K562 (cell line): Measurements from ENCODE around the gene AIFM3. TPM values are rescaled to one million over a fixed set of nuclear protein-coding genes. Genes with fewer than 3 reads are reported as not detected.

ENCODE experiments used
- GABPB2 ChIP-seq: fragments of 250-450 bp; sonication (Bioruptor Pico); conservative IDR thresholded peaks from 2 replicates; pipeline ENCODE4 v1.5.1; 2021; ENCODE audit warnings: mild to moderate bottlenecking
- HNRNPLL ChIP-seq: fragments of 200-400 bp; formaldehyde crosslinking; IDR thresholded peaks from 2 replicates; pipeline ENCODE4 v1.6.1; 2017; ENCODE audit warnings: low read length, low read depth, mild to moderate bottlenecking; ENCODE audit not compliant: poor library complexity, severe bottlenecking
- IRF2 ChIP-seq: sonication (generic); formaldehyde crosslinking; IDR thresholded peaks from 2 replicates; pipeline ENCODE4 v1.8.1; 2022; ENCODE audit warnings: mild to moderate bottlenecking, missing genetic modification reagents
- JUND ChIP-seq, 2 experiments: IDR thresholded peaks; 2 replicates in 1 of 2; 3 replicates in 1 of 2; pipeline ENCODE4 v1.6.1; 2011; ENCODE audit warnings: borderline replicate concordance in 2 of 2, low read depth in 2 of 2, low read length in 2 of 2, improper control_type of control experiment in 1 of 2, missing biosample characterization in 1 of 2, missing genetic modification characterization in 1 of 2, missing genetic modification reagents in 1 of 2
- KDM2B ChIP-seq: fragments of 250-450 bp; sonication (Bioruptor Pico); IDR thresholded peaks from 2 replicates; pipeline ENCODE4 v1.8.0; 2021; ENCODE audit warnings: mild to moderate bottlenecking, moderate library complexity
- MAZ ChIP-seq, 2 experiments: fragments of 450-650 bp in 1 of 2; sonication (generic) in 1 of 2; formaldehyde crosslinking; IDR thresholded peaks in 1 of 2; conservative IDR thresholded peaks in 1 of 2; 2 replicates each; pipeline versions ENCODE4 v1.4.0 to v1.5.0; 2020; ENCODE audit warnings: mild to moderate bottlenecking in 1 of 2, missing genetic modification reagents in 1 of 2
- PHTF2 ChIP-seq: fragments of 250-450 bp; sonication (Bioruptor Pico); IDR thresholded peaks from 2 replicates; pipeline ENCODE4 v1.5.0; 2021; ENCODE audit warnings: mild to moderate bottlenecking
- PRPF4 ChIP-seq: fragments of 200-400 bp; formaldehyde crosslinking; IDR thresholded peaks from one replicate; pipeline ENCODE4 v1.6.1; 2017; ENCODE audit warnings: low read length, low read depth, mild to moderate bottlenecking; ENCODE audit not compliant: insufficient read depth, poor library complexity, severe bottlenecking
- TSHZ1 ChIP-seq: fragments of 250-450 bp; sonication (Bioruptor Pico); IDR thresholded peaks from 2 replicates; pipeline ENCODE4 v1.4.0; 2020; ENCODE audit warnings: mild to moderate bottlenecking, moderate library complexity
- ZBTB40 ChIP-seq, 2 experiments: fragments of 450-650 bp in 1 of 2; sonication (generic) in 1 of 2; formaldehyde crosslinking in 1 of 2; IDR thresholded peaks; 2 replicates each; pipeline versions ENCODE4 v1.7.1 to v1.9.0; 2016 to 2022; ENCODE audit warnings: inconsistent platforms in 1 of 2, mild to moderate bottlenecking in 1 of 2, missing genetic modification reagents in 1 of 2
- ZNF184 ChIP-seq: sonication (generic); formaldehyde crosslinking; IDR thresholded peaks from 2 replicates; pipeline ENCODE4 v1.5.0; 2020; ENCODE audit warnings: missing genetic modification reagents
- polyA plus RNA-seq, 8 experiments: library from polyadenylated mRNA; depleted of rRNA in 4 of 8; stranded (reverse) in 5 of 8; unstranded in 3 of 8; fragments of >200 nt; fragmentation: Nextera tagmentation in 2 of 8; fragmentation: Illumina TruSeq in 1 of 8; extraction: Ambion mirVana in 2 of 8; extraction: Trizol in 1 of 8; gene quantifications; 2 replicates each; pipeline versions ENCODE4 v1.2.1 to v1.2.3, GENCODE V29; 2011 to 2014; ENCODE audit warnings: inconsistent platforms in 1 of 8, missing spikeins in 1 of 8
- total RNA-seq, 7 experiments: library from RNA; depleted of rRNA in 6 of 7; stranded (reverse); fragments of >200 nt in 6 of 7; fragmentation: Illumina TruSeq in 2 of 7; extraction: Trizol in 2 of 7; gene quantifications; 2 replicates each; pipeline versions ENCODE4 v1.2.1 to v1.2.3, GENCODE V29; 2011 to 2021; ENCODE audit warnings: low replicate concordance in 1 of 7

Gene AIFM3
- total and polyA plus RNA-seq, 9 of the 15 experiments (the other 6 are each of a cell fraction or from before 2014, with no cell fraction given), result 0.03 to 0.20 (median 0.07) TPM; not detected in 1

- TF ChIP-seq ZBTB40 (IDR thresholded peaks at IDR 0.05), result no peak
- TF ChIP-seq ZBTB40 (CRISPR knock-in tag; IDR thresholded peaks at IDR 0.05), result 0 out of 2 replicates have a peak, but pooled peaks have one; percentile 7
- 0 out of 2 replicates have a peak, but pooled peaks have one; percentile 10 for TF ChIP-seq IRF2
- TF ChIP-seq JUND (IDR thresholded peaks at IDR 0.05; ENCODE audit: borderline replicate concordance, low read depth, low read length), result no peak
- TF ChIP-seq JUND (tag; IDR thresholded peaks at IDR 0.05; ENCODE audit: borderline replicate concordance, low read depth, low read length), result no peak
- 0 out of 2 replicates have a peak, but pooled peaks have one; percentile 69 for TF ChIP-seq KDM2B
- TF ChIP-seq MAZ (CRISPR knock-in tag; conservative IDR thresholded peaks at IDR 0.05 in 1 of 2, IDR thresholded peaks at IDR 0.05 in 1 of 2), result 0 out of 4 replicates have a peak, but pooled peaks of 1 of the 2 experiments have one; percentile 35
- TF ChIP-seq PHTF2 (CRISPR knock-in tag), result no peak
- TF ChIP-seq HNRNPLL, result peak; percentile 46
- no peak for TF ChIP-seq PRPF4
- TF ChIP-seq ZNF184 (CRISPR knock-in tag), result no peak; the same call in 1 of the 2 replicates
- TF ChIP-seq TSHZ1, result no peak
- 0 out of 2 replicates have a peak, but pooled peaks have one; percentile 8 for TF ChIP-seq GABPB2 (CRISPR knock-in tag)
Observed at GRCh38 chr22:20970939-20971657, 4.0 kb downstream of the AIFM3 start (continued).
